ENCODE measurements around the gene RASA2.

RASA2 gene

GRCh38 chr3:141540531-141540930 is 53.7 kb downstream of the RASA2 start:
- no peak for DNase-seq

GRCh38 chr3:141542202-141542969 is 55.6 kb downstream of the RASA2 start:
- DNase-seq = no peak

DNA sequence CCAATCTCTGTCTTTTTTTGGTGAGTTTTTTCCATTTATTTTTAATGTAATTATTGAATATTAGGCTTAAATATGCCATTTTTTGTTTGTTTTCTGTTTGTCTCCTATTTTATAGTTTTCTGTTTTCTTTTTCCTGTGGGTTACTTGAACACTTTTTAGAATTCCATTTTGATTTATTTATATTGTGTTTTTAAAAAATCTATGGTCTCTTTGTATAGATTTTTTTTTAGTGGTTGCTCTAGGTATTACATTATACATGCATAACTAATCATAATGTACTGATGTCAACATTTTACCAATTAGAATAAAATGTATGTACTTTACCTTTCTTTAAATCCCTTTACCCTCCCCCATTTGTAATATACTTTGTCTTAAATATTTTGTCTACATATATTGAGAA is 56.2 kb downstream of the RASA2 start:
- no peak for DNase-seq

DNA sequence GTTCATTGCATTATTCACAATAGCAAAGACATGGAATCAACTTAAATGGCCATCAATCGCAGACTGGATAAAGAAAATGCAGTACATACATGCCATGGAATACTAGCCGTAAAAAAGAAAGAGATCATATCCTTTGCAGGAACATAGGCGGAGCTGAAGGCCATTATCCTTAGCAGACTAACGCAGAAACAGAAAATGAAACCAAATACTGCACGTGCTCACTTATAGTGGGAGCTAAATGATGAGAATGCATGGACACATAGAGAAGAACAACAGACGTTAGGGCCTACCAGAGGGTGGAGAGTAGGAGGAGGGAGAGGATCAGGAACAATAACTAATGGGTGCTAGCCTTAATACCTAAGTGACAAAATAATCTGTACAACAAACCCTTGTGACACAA is 57.9 kb downstream of the RASA2 start:
- no peak for DNase-seq

- no peak for DNase-seq
These were observed 59.3 kb downstream of the RASA2 start for GRCh38 chr3:141546081-141546480.

DNA sequence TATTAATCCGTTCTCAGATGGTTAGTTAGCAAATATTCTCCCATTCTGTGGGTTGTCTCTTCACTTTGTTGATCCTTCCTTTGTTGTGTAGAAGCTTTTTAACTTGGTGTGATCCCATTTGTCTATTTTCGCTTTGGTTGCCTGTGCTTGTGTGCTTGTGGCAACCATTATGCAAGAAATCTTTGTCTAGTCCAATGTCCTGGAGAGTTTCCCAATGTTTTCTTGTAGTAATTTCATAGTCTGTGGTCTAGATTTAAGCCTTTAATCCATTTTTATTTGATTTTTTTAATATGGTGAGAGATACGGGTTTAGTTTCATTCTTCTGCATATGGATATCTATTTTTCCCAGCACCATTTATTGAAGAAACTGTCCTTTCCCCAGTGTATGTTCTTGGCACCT is 59.8 kb downstream of the RASA2 start:
- no peak for DNase-seq

GRCh38 chr3:141547791-141548190 is 61.0 kb downstream of the RASA2 start:
- DNase-seq = no peak

GRCh38 chr3:141550926-141551665 is 64.3 kb downstream of the RASA2 start:
- no peak for DNase-seq

DNA sequence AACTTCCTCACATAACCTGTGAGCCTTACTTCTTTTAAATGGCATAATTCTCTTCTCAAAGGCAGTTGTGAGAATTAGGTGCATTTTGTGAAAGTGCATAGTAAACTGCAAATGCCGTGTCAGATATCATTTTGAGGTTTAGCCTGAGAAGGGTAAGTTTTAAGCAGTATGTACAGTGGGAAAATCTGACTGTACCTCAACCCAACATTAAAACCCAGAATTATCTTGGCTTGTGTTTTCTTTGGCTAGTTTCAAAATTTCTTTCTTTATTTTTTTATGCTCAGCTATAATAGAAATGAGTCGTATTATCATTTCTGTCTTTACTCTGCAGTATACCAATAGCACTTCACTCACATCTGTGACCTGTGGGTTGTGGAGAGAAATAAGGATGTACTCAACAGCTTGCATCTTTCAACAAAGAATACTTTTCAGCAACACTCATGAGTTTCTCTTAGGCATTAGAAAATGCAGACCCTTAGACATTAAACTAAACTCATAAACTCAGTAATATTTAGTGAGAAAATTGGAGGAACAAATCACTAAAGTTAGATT is 65.7 kb downstream of the RASA2 start:
- no peak for DNase-seq

GRCh38 chr3:141553055-141553454 is 66.2 kb downstream of the RASA2 start:
- DNase-seq = no peak

DNA sequence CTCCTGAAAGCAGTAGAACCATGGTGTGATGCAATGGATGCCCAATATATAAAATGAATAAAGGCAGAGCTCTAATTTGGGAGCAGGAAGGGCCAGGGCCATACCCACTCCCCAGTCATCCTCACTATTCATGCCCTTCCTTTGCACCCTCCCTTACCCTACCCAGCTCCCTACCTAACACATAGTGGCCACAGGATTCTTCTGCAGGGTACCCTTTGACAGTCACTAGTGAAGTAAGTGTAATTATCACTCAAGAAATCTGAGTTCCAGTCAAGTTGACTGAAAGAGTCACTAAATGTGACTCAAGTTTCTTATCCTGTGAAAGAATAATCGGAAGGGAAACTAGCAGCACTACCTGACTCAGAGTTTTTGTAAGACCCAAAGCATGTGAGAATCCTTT is 69.2 kb downstream of the RASA2 start:
- no peak for DNase-seq

GRCh38 chr3:141557961-141558706 is 71.3 kb downstream of the RASA2 start:
- no peak for DNase-seq

DNA sequence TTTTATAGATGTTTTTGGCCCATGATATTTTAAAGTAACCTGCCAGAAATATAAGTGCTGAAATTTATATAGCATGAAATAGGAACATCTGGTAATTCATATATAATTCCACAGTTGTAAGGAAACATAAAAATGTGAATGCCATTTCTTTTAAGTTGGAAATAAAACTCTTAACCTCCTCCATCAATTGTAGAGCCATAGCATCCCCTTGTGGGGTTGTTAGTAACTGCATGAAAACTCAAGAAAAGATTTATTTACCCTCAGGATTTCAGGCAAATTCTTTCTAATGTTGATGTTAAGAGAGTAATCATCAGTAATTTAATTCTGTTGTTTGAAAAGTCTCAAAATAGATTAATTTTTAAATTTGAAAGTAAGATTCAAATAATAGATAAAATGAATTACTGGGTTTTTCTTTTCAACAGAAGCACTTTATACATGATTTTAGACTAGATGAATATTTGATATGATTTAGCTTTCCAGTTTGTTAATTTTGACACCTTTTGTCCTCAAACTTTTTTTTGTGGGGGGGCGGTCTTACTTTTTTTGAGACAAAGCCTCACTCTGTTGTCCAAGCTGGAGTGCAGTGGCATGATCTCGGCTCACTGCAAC is 74.7 kb downstream of the RASA2 start:
- DNase-seq = no peak

GRCh38 chr3:141564241-141564640 is 77.4 kb downstream of the RASA2 start:
- no peak for DNase-seq

DNA sequence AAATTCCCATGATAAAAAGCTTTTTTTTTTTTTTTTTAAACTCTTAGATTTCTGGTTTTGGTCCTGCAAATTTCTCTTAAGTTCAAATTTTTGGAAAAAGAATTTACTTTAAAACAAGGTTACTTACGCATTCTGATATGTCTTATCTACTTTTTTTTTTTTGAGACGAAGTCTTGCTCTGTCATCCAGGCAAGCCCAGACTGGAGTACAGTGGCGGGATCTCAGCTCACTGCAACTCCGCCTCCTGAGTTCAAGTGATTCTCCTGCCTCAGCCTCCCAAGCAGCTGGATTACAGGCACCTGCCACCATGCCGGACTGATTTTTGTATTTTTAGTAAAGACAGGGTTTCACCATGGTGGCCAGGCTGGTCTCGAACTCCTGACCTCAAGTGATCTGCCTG is 83.2 kb downstream of the RASA2 start:
- no peak for DNase-seq

DNA sequence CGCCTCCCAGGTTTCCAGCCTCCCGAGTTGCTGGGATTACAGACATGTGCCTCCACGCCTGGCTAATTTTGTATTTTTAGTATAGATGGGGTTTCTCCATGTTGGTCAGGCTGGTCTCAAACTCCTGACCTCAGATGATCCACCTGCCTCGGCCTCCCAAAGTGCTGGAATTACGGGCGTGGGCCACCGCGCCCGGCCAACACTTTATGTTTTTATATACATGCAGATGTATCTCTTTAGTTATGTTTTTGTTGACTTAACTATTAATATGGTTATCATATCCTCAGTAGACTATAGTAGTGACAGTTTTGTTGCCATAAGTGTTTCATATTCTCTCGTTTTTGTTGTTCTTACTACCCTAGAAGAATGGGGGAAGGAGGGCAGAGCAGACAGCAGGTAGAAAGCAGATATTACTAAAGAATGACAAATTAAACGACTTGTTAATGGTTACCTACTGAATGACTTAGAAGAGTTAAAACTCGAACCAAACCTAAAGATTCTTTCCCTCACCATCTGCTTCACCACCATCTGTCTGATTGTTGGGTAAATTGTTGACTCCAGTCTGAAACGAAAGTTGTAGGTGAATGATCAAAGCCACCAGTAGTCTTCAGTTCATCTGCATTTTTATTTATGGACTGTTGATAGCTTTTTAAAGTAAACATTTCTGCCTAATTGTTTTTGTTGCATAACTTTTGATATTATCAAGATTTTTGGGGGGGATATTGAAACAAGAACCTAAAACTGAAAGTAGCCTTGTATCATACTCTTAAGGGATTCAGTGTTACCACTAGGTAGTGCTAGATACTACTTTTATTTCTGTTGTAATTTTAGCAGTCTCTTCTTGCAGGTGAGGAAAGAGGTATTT is 89.3 kb downstream of the RASA2 start:
- no peak for DNase-seq

DNA sequence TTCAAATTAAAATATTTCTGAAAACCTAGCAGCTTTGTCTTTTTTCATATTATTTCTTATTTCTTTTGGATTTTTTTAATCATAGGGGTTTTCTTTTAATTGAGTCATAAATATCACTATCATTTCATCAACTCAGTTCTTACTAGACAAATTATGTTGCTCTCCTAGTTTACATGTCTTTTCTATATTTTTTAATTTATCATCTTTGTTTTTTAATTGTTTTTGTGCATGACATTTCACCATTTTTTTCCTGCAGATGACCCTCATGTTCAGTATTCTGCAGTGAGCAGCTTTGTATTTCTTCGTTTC is 89.9 kb downstream of the RASA2 start:
- DNase-seq = no peak

- no peak for DNase-seq
These were observed 91.6 kb downstream of the RASA2 start for GRCh38 chr3:141578202-141578973.

GRCh38 chr3:141594357-141594756 is 107.5 kb downstream of the RASA2 start:
- no peak for DNase-seq

GRCh38 chr3:141597931-141598330 is 111.1 kb downstream of the RASA2 start:
- DNase-seq = no peak

GRCh38 chr3:141600331-141600730 is 113.5 kb downstream of the RASA2 start:
- DNase-seq = no peak

All from islet precursor cell (in vitro differentiated cells).